Activated T-cell treated with anti-CD3 and anti-CD28 coated beads, Interleukin-2, amount 50 U/mL, for 72 hours (primary cell): ENCODE data around the gene TNS4. TPM values are rescaled to one million over a fixed set of nuclear protein-coding genes. Genes with fewer than 3 reads are reported as not detected.

Experiments used
- ATAC-seq, 2 donors: fragments of 150-1000 bp; cut with Tn5 transposase; replicated peaks in 1 of 2; 2 replicates each; pipeline ENCODE4 v1.10.0; 2021; ENCODE audit warnings: moderate library complexity in 2 of 2, mild to moderate bottlenecking in 1 of 2
- DNase-seq, 2 donors: peaks; one replicate each; pipeline ENCODE4 v3.0.0; 2021 to 2022; ENCODE audit warnings: mixed read lengths in 1 of 2
- H3K27ac Mint-ChIP-seq: one replicate; pipeline ENCODE4 v1.8.0; 2022; ENCODE audit warnings: mild to moderate bottlenecking, moderate library complexity, mixed read lengths
- H3K27me3 Mint-ChIP-seq: one replicate; pipeline ENCODE4 v1.8.0; 2022; ENCODE audit warnings: low read depth, mixed read lengths
- H3K36me3 Mint-ChIP-seq, 2 donors: one replicate each; pipeline ENCODE4 v1.8.0; 2022; ENCODE audit warnings: mixed read lengths in 2 of 2, mild to moderate bottlenecking in 1 of 2; ENCODE audit not compliant: insufficient read depth in 2 of 2
- H3K4me1 Mint-ChIP-seq: one replicate; pipeline ENCODE4 v1.8.0; 2022; ENCODE audit warnings: low read depth, mixed read lengths
- H3K4me3 Mint-ChIP-seq, 2 donors: one replicate each; pipeline ENCODE4 v1.8.0; 2022; ENCODE audit warnings: mild to moderate bottlenecking in 2 of 2, mixed read lengths in 2 of 2, moderate library complexity in 2 of 2
- H3K9me3 Mint-ChIP-seq, 2 donors: one replicate each; pipeline ENCODE4 v1.8.0; 2022; ENCODE audit warnings: mixed read lengths in 2 of 2
- total RNA-seq, 2 donors: library from RNA; stranded (reverse); gene quantifications; one replicate each; pipeline ENCODE4 v1.2.3, GENCODE V29; 2022

TNS4 gene
- total RNA-seq, 2 donors from 2014 or later = 9.9 to 10.6 TPM

GRCh38 chr17:40478486-40478885, 22.9 kb downstream of the TNS4 start:
- DNase-seq = no peak
- Mint-ChIP-seq H3K27ac (no peak overlapping the region), H3K4me1 (peaks cover 59% of the 10 kb centered on the region), H3K27me3 (no peaks in the 10 kb centered on the region), H3K9me3 (no peaks in the 10 kb centered on the region), H3K4me3 (no peak overlapping the region), H3K36me3 (peaks cover 5 to 12% of the 10 kb centered on the region in 2 donors)
- ATAC-seq = no peak

DNA sequence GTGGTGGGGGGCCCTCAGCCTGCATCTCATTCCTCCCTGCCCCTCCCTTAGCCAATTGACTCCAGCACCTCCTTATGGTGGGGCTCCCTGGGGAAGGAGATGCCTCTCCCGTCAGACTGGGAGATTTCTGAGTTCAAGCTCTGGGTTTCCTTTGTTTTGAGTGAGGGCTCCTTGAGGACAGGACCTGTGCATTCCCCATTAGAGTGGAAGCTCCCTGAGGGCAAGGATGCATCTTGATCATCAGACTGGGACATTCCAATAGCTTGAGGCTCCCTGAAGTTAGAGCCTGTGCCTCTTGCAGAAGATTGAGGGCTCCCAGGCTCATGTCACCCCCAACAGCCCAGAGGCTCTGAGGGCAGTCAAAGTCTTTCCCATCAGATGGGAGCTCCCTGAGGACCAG, 23.6 kb downstream of the TNS4 start:
- H3K27ac Mint-ChIP-seq = no peak overlapping the region
- H3K4me1 Mint-ChIP-seq = peaks cover 53% of the 10 kb centered on the region
- H3K9me3 Mint-ChIP-seq = no peaks in the 10 kb centered on the region
- H3K27me3 Mint-ChIP-seq = no peaks in the 10 kb centered on the region
- DNase-seq (no peak), ATAC-seq (no peak)
- peaks cover 5 to 12% of the 10 kb centered on the region in 2 donors for H3K36me3 Mint-ChIP-seq
- no peak overlapping the region for H3K4me3 Mint-ChIP-seq

DNA sequence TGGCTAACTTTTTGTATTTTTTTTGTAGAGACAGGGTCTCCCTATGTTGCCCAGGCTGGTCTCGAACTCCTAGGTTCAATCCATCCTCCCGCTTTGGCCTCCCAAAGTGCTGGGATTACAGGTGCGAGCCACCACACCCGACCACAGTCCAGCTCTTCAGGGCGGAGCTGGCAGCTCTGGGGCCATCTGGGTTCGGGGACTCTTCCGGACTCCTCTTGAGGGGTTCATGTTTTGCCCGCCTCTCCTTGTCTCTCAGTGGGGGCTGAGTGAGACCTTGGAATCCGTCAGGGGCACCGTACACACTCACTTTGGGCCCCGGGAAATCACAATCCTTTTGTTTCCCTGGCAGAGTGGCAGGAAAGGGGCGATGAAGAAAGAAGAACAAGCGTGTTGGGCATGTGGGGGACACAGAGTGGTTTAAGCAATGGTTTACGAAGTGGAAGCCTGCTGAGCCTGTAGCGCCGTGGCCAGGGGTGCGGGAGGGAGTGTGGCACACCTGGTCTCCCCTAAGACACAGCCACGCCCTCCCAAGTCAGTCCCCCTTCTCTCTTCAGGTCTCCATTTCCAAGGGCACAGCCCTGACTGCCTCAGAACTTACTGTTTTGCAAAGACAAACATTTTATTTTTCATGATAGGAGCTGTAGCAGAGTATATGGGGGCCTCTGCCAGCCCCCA, 26.1 kb downstream of the TNS4 start:
- DNase-seq (no peak), ATAC-seq (no peak)
- no peaks in the 10 kb centered on the region for H3K9me3 Mint-ChIP-seq
- H3K4me1 Mint-ChIP-seq = peaks cover 29% of the 10 kb centered on the region
- H3K27me3 Mint-ChIP-seq = no peaks in the 10 kb centered on the region
- H3K36me3 Mint-ChIP-seq = peaks cover 5 to 12% of the 10 kb centered on the region in 2 donors
- no peak overlapping the region for H3K27ac Mint-ChIP-seq
- H3K4me3 Mint-ChIP-seq = no peak overlapping the region

- H3K4me3 Mint-ChIP-seq = no peak overlapping the region
- peaks cover 3% of the 10 kb centered on the region for H3K27me3 Mint-ChIP-seq
- DNase-seq (no peak), ATAC-seq (no peak)
- peaks cover 3 to 11% of the 10 kb centered on the region in 2 donors for H3K36me3 Mint-ChIP-seq
- H3K27ac Mint-ChIP-seq = no peak overlapping the region
- peaks cover 20% of the 10 kb centered on the region for H3K4me1 Mint-ChIP-seq
- no peaks in the 10 kb centered on the region for H3K9me3 Mint-ChIP-seq
These were observed 26.9 kb downstream of the TNS4 start for GRCh38 chr17:40474419-40475002.

- Mint-ChIP-seq H3K27me3 (peaks cover 7% of the 10 kb centered on the region), H3K27ac (no peak overlapping the region), H3K9me3 (no peaks in the 10 kb centered on the region), H3K4me1 (peaks cover 13% of the 10 kb centered on the region), H3K4me3 (no peak overlapping the region), H3K36me3 (peaks cover 2 to 5% of the 10 kb centered on the region in 2 donors)
- DNase-seq (no peak), ATAC-seq (no peak)
These were observed 27.7 kb downstream of the TNS4 start for GRCh38 chr17:40473573-40474365.

GRCh38 chr17:40472733-40473452, 28.5 kb downstream of the TNS4 start:
- peaks cover 1 to 4% of the 10 kb centered on the region in 2 donors for H3K36me3 Mint-ChIP-seq
- peaks cover 7% of the 10 kb centered on the region for H3K27me3 Mint-ChIP-seq
- ATAC-seq (no peak), DNase-seq (no peak)
- H3K9me3 Mint-ChIP-seq = no peaks in the 10 kb centered on the region
- H3K27ac Mint-ChIP-seq = no peak overlapping the region
- H3K4me1 Mint-ChIP-seq = peaks cover 11% of the 10 kb centered on the region
- no peak overlapping the region for H3K4me3 Mint-ChIP-seq

GRCh38 chr17:40471846-40472732, 29.3 kb downstream of the TNS4 start:
- peaks cover 7% of the 10 kb centered on the region for H3K4me1 Mint-ChIP-seq
- no peak for DNase-seq
- no peaks in the 10 kb centered on the region for H3K9me3 Mint-ChIP-seq
- ATAC-seq = no peak
- H3K4me3 Mint-ChIP-seq = no peak overlapping the region
- peaks cover 7% of the 10 kb centered on the region for H3K27me3 Mint-ChIP-seq
- H3K36me3 Mint-ChIP-seq = peaks cover 0 to 1% of the 10 kb centered on the region in 2 donors
- H3K27ac Mint-ChIP-seq = no peak overlapping the region

DNA sequence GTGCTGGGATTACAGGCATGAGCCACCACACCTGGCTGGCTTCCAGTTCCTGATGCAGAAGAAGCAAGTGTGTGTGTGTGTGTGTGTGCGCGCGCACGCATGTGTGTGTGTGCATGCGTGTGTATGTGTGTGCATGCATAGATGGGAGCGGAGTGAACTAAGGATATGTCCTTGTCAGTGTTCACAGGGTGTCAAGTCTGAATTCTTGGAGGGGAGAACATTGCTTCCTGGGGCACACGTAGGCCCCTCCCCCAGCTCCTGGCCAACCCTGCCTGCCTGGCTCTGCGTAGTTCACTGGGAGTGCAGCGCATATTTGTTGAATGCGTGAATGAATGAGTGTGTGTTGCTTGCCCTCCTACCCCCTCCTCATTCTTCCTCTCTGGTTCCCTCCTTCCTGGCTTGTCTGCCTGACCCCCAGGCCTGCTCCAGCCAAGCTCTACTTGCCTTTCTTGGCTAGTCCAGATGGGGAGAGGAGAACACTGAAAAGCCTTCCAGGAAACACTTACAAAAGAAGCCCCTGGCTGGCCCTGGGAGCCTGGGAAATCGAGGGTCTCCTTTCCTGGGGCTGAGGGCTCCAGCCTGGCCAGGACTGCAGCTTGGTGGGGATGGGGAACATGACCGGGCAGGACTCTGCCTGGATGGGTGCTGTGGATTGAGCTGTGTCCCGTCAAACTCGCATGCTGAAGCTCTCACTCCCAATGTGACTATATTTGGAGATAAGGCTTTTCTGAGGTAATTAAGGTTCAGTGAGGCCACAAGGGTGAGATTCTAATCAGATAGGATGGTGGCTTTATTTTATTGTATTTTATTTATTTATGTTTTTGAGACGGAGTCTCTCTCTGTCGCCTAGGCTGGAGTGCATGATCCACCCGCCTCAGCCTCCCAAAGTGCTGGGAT, 30.2 kb downstream of the TNS4 start:
- peaks cover 11% of the 10 kb centered on the region for H3K27me3 Mint-ChIP-seq
- H3K4me3 Mint-ChIP-seq = no peak overlapping the region
- no peak for DNase-seq
- peaks cover 0 to under 1% of the 10 kb centered on the region in 2 donors for H3K36me3 Mint-ChIP-seq
- no peaks in the 10 kb centered on the region for H3K9me3 Mint-ChIP-seq
- no peak overlapping the region for H3K27ac Mint-ChIP-seq
- no peak for ATAC-seq
- no peaks in the 10 kb centered on the region for H3K4me1 Mint-ChIP-seq

DNA sequence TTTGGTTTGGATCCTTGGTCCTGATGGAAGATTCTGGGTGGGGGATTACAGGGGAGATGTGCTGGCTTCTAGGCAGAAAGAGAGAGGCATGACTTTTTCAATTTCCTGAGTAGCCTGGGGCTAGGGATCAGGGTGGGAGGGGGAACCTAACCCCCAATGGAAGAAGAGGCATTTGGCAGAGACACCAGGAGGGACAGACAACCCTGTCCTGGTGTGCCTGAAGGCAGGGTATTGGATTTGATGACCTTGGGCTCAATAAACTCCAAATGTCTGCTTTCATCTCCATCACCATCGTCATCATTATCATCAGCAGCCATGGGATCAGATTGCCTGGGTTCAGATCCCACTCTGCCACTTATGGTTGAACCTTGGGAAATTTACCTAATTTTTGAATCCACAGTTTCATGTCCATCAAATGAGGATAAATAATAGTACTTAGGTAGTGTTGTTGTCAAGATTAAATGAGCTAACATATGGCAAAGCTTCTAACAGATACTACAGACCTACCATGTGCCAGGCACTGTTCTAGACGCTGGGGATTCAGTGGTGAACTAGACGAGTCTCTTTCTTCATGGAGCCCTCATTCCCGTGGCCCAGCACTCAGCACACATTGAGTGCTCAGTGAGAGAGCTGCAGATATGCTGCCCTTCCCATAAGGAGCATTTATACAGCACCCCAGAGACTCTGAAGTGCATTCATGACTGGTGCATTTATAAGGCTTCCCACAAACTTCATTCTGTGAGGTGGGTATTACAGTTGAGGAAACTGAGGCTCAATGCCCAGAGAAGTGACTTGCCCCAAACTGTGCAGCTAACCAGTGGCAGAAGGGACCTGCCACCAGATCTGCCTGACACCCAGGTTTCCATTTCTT, 31.4 kb downstream of the TNS4 start:
- ATAC-seq (no peak), DNase-seq (no peak)
- H3K4me1 Mint-ChIP-seq = no peaks in the 10 kb centered on the region
- H3K27ac Mint-ChIP-seq = no peak overlapping the region
- H3K36me3 Mint-ChIP-seq = no peaks in the 10 kb centered on the region
- H3K27me3 Mint-ChIP-seq = peaks cover 17% of the 10 kb centered on the region
- H3K4me3 Mint-ChIP-seq = no peak overlapping the region
- H3K9me3 Mint-ChIP-seq = no peaks in the 10 kb centered on the region

DNA sequence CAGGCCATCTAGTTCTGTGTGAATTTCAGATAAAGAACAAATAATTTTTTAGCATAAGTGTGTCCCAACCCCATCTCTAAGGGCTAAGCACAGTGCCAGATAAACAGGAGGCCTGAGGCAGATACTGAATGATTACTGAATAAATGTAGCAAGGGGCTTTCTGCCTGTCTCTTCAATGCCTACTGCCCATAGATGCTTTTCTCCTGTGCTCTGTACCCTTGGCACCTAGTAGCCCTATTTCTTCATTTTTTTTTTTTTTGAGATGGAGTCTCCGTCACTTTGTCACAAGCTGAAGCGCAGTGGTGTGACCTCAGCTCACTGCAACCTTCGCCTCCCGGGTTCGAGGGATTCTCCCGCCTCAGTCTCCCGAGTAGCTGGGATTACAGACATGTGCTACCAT, 32.9 kb downstream of the TNS4 start:
- ATAC-seq (no peak), DNase-seq (no peak)
- no peak overlapping the region for H3K27ac Mint-ChIP-seq
- H3K9me3 Mint-ChIP-seq = no peaks in the 10 kb centered on the region
- no peaks in the 10 kb centered on the region for H3K4me1 Mint-ChIP-seq
- no peaks in the 10 kb centered on the region for H3K36me3 Mint-ChIP-seq
- no peak overlapping the region for H3K4me3 Mint-ChIP-seq
- H3K27me3 Mint-ChIP-seq = peaks cover 17% of the 10 kb centered on the region

GRCh38 chr17:40467281-40467867, 34.0 kb downstream of the TNS4 start:
- H3K4me1 Mint-ChIP-seq = no peaks in the 10 kb centered on the region
- no peak overlapping the region for H3K27ac Mint-ChIP-seq
- ATAC-seq (no peak), DNase-seq (no peak)
- H3K4me3 Mint-ChIP-seq = no peak overlapping the region
- H3K9me3 Mint-ChIP-seq = no peaks in the 10 kb centered on the region
- no peaks in the 10 kb centered on the region for H3K36me3 Mint-ChIP-seq
- peaks cover 17% of the 10 kb centered on the region for H3K27me3 Mint-ChIP-seq
